HCT116 (cell line): ENCODE measurements around the gene ADIPOQ.

Experiments used
- CTCF ChIP-seq, 3 experiments: fragments of 200-600 bp in 1 of 3; sonication (generic) in 1 of 3; IDR thresholded peaks in 2 of 3; conservative IDR thresholded peaks in 1 of 3; 2 replicates each; pipeline ENCODE4 v1.5.1; 2012 to 2017; ENCODE audit warnings: low read depth in 2 of 3, low read length in 2 of 3, antibody characterized with exemption in 1 of 3, borderline replicate concordance in 1 of 3, control low read depth in 1 of 3, mild to moderate bottlenecking in 1 of 3, mixed read lengths in 1 of 3, mixed run types in 1 of 3, moderate library complexity in 1 of 3; ENCODE audit not compliant: insufficient read depth in 1 of 3
- ZNF274 ChIP-seq: fragments of 200-500 bp; sonication (Bioruptor generic); IDR thresholded peaks from 2 replicates; pipeline ENCODE4 v1.6.1; 2014; ENCODE audit warnings: mild to moderate bottlenecking, low read depth, low read length, inconsistent platforms
- TF ChIP-seq, protein P1 (sequence below): IDR thresholded peaks from 2 replicates; pipeline ENCODE4 v1.6.1; 2011; ENCODE audit warnings: mild to moderate bottlenecking, low read length, moderate library complexity; ENCODE audit not compliant: insufficient replicate concordance; ENCODE audit errors: extremely low read depth
- TF ChIP-seq, protein P2 (sequence below): IDR thresholded peaks from 2 replicates; pipeline ENCODE4 v1.6.1; 2012; ENCODE audit warnings: low read depth

DNA sequence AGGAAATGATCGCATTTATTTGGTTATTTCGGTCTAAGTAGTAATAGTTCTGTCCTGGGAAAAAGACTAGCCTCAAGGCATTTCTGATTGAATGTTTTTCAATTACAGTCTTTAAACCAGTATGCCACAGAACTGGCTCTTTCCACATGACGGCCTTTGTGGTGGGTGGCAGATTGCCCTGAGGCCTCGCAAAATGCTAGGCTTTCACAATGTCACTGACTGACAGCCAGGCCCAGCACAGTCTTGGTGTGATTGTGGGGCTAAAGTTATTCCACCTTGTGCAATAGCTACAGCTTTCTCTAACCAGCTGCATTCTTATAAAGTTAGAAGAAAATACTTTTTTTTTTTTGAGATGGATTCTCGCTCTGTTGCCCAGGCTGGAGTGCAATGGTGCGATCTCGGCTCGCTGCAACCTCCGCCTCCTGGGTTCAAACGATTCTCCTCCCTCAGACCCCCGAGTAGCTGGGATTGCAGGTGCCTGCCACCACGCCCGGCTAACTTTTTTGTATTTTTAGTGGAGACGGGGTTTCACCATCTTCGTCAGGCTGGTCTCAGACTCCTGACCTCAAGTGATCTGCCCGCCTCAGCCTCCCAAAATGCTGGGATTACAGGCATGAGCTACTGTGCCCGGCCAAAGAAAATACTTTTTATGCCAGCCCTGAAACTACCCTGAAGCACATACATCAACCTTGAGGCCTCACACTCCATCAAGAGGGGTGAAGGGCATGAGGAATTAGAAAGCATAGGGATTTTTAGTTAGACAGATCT lies 2.5 kb upstream of the ADIPOQ start:
- TF ChIP-seq ZNF274, result no peak
- no peak for TF ChIP-seq CTCF (IDR thresholded peaks at IDR 0.05 in 2 of 3, conservative IDR thresholded peaks at IDR 0.05 in 1 of 3; ENCODE audit: borderline replicate concordance in 1 of 3, insufficient read depth in 1 of 3, low read depth in 2 of 3, low read length in 2 of 3)
- TF ChIP-seq, protein P1, sequence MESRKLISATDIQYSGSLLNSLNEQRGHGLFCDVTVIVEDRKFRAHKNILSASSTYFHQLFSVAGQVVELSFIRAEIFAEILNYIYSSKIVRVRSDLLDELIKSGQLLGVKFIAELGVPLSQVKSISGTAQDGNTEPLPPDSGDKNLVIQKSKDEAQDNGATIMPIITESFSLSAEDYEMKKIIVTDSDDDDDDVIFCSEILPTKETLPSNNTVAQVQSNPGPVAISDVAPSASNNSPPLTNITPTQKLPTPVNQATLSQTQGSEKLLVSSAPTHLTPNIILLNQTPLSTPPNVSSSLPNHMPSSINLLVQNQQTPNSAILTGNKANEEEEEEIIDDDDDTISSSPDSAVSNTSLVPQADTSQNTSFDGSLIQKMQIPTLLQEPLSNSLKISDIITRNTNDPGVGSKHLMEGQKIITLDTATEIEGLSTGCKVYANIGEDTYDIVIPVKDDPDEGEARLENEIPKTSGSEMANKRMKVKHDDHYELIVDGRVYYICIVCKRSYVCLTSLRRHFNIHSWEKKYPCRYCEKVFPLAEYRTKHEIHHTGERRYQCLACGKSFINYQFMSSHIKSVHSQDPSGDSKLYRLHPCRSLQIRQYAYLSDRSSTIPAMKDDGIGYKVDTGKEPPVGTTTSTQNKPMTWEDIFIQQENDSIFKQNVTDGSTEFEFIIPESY, result no peak
- TF ChIP-seq, protein P2, sequence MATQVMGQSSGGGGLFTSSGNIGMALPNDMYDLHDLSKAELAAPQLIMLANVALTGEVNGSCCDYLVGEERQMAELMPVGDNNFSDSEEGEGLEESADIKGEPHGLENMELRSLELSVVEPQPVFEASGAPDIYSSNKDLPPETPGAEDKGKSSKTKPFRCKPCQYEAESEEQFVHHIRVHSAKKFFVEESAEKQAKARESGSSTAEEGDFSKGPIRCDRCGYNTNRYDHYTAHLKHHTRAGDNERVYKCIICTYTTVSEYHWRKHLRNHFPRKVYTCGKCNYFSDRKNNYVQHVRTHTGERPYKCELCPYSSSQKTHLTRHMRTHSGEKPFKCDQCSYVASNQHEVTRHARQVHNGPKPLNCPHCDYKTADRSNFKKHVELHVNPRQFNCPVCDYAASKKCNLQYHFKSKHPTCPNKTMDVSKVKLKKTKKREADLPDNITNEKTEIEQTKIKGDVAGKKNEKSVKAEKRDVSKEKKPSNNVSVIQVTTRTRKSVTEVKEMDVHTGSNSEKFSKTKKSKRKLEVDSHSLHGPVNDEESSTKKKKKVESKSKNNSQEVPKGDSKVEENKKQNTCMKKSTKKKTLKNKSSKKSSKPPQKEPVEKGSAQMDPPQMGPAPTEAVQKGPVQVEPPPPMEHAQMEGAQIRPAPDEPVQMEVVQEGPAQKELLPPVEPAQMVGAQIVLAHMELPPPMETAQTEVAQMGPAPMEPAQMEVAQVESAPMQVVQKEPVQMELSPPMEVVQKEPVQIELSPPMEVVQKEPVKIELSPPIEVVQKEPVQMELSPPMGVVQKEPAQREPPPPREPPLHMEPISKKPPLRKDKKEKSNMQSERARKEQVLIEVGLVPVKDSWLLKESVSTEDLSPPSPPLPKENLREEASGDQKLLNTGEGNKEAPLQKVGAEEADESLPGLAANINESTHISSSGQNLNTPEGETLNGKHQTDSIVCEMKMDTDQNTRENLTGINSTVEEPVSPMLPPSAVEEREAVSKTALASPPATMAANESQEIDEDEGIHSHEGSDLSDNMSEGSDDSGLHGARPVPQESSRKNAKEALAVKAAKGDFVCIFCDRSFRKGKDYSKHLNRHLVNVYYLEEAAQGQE, result no peak
